K562 (cell line): ENCODE data around the gene CFAP157.
A peak's percentile ranks its signal among the peaks of the same experiment; 100 is the strongest.

Experiments used
- DACH1 ChIP-seq: fragments of 450-650 bp; IDR thresholded peaks from 2 replicates; pipeline ENCODE4 v1.6.1; 2018; ENCODE audit not compliant: partially characterized antibody
- HDAC3 ChIP-seq: fragments of 450-650 bp; IDR thresholded peaks from 2 replicates; pipeline ENCODE4 v1.6.1; 2018; ENCODE audit warnings: borderline replicate concordance, mild to moderate bottlenecking, moderate library complexity; ENCODE audit not compliant: partially characterized antibody
- HNRNPLL ChIP-seq: fragments of 200-400 bp; formaldehyde crosslinking; IDR thresholded peaks from 2 replicates; pipeline ENCODE4 v1.6.1; 2017; ENCODE audit warnings: low read length, low read depth, mild to moderate bottlenecking; ENCODE audit not compliant: poor library complexity, severe bottlenecking
- MAFK ChIP-seq: IDR thresholded peaks from 2 replicates; pipeline ENCODE4 v1.6.1; 2011; ENCODE audit warnings: low read length, improper control_type of control experiment
- POLR2A ChIP-seq: fragments of 450-650 bp; conservative IDR thresholded peaks from 2 replicates; pipeline ENCODE4 v1.6.1; 2016
- XRCC5 ChIP-seq: fragments of 200-400 bp; formaldehyde crosslinking; IDR thresholded peaks from 2 replicates; pipeline ENCODE4 v1.6.1; 2017; ENCODE audit warnings: low read depth, mild to moderate bottlenecking, low read length
- TF ChIP-seq, protein P1 (sequence below): fragments of 250-450 bp; sonication (Bioruptor Pico); IDR thresholded peaks from 2 replicates; pipeline ENCODE4 v1.9.0; 2021; ENCODE audit warnings: mild to moderate bottlenecking
- TF ChIP-seq, protein P2 (sequence below), 2 experiments: fragments of 450-650 bp; formaldehyde crosslinking in 1 of 2; IDR thresholded peaks; 2 replicates each; pipeline versions ENCODE4 v1.4.0 to v1.6.1; 2014 to 2020; ENCODE audit warnings: mild to moderate bottlenecking in 2 of 2, borderline replicate concordance in 1 of 2, low read depth in 1 of 2

DNA sequence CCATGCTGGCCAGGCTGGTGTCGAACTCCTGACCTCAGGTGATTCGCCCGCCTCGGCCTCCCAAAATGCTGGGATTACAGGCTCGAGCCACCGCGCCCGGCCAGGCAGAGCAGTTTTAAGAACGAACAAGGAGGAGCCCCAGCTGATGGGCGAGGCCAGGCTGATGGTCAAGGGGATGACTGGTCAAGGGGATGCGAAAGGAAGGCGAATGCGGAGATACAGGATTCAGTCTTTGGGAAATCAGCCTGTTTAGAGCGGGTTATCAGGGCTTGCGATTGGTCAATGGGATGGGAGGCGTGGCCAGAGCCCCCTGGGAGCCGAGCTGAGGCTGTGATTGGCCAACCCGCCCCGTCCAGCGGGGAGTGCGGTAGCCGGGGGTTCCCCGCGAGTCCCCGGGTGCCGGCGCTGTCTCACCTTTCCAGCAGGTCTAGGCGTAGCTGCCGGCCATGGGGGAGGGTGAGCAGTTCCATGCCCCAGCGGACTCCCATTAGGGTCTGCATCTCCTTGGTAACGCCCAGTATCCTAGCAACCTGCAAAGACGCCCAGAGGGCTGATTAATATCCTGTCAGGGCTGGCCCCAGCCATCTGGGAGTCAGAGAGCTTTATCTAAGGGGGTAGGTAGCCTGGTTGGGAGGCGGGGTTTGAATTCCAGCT is 35.8 kb downstream of the CFAP157 start:
- TF ChIP-seq MAFK (no peak), POLR2A (no peak), HDAC3 (no peak), HNRNPLL (no peak), DACH1 (peak; percentile 28), XRCC5 (no peak)
- TF ChIP-seq, protein P1, sequence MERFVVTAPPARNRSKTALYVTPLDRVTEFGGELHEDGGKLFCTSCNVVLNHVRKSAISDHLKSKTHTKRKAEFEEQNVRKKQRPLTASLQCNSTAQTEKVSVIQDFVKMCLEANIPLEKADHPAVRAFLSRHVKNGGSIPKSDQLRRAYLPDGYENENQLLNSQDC (CRISPR knock-in tag): no peak
- TF ChIP-seq, protein P2, sequence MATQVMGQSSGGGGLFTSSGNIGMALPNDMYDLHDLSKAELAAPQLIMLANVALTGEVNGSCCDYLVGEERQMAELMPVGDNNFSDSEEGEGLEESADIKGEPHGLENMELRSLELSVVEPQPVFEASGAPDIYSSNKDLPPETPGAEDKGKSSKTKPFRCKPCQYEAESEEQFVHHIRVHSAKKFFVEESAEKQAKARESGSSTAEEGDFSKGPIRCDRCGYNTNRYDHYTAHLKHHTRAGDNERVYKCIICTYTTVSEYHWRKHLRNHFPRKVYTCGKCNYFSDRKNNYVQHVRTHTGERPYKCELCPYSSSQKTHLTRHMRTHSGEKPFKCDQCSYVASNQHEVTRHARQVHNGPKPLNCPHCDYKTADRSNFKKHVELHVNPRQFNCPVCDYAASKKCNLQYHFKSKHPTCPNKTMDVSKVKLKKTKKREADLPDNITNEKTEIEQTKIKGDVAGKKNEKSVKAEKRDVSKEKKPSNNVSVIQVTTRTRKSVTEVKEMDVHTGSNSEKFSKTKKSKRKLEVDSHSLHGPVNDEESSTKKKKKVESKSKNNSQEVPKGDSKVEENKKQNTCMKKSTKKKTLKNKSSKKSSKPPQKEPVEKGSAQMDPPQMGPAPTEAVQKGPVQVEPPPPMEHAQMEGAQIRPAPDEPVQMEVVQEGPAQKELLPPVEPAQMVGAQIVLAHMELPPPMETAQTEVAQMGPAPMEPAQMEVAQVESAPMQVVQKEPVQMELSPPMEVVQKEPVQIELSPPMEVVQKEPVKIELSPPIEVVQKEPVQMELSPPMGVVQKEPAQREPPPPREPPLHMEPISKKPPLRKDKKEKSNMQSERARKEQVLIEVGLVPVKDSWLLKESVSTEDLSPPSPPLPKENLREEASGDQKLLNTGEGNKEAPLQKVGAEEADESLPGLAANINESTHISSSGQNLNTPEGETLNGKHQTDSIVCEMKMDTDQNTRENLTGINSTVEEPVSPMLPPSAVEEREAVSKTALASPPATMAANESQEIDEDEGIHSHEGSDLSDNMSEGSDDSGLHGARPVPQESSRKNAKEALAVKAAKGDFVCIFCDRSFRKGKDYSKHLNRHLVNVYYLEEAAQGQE (IDR thresholded peaks at IDR 0.05; ENCODE audit: borderline replicate concordance): no peak
- TF ChIP-seq, protein P2 (CRISPR knock-in tag; IDR thresholded peaks at IDR 0.05; ENCODE audit: low read depth): no peak
